Osteoblast (primary cell): Measurements from ENCODE around the gene FAM228B. TPM values are rescaled to one million over a fixed set of nuclear protein-coding genes. Genes with fewer than 3 reads are reported as not detected.
A peak's percentile ranks its signal among the peaks of the same experiment; 100 is the strongest.

Source experiments
- DNase-seq: peaks from one replicate; pipeline ENCODE4 v3.0.0; 2011; ENCODE audit warnings: low spot score, mixed read lengths; ENCODE audit not compliant: insufficient read length; ENCODE audit errors: missing footprints
- H2AFZ ChIP-seq: 2 replicates; pipeline ENCODE4 v1.6.0; 2011; ENCODE audit warnings: mild to moderate bottlenecking, low read length
- H3K27ac ChIP-seq: 2 replicates; pipeline ENCODE4 v1.5.1; 2011; ENCODE audit warnings: mild to moderate bottlenecking, low read depth, low read length, moderate library complexity
- H3K27me3 ChIP-seq: 2 replicates; pipeline ENCODE4 v1.6.0; 2012; ENCODE audit warnings: mild to moderate bottlenecking, control low read depth, inconsistent platforms, low read length, moderate library complexity; ENCODE audit not compliant: insufficient read depth
- H3K36me3 ChIP-seq: 2 replicates; pipeline ENCODE4 v1.5.1; 2011; ENCODE audit warnings: mild to moderate bottlenecking, low read length, control low read depth, moderate library complexity; ENCODE audit not compliant: insufficient read depth
- H3K4me1 ChIP-seq: 2 replicates; pipeline ENCODE4 v1.5.1; 2011; ENCODE audit warnings: mild to moderate bottlenecking, low read length, control low read depth, moderate library complexity; ENCODE audit not compliant: insufficient read depth
- H3K4me2 ChIP-seq: 2 replicates; pipeline ENCODE4 v1.6.0; 2011; ENCODE audit warnings: mild to moderate bottlenecking, low read length; ENCODE audit not compliant: insufficient read depth
- H3K4me3 ChIP-seq: fragments of 200-600 bp; sonication (generic); 3 replicates; pipeline ENCODE4 v1.5.1; 2012; ENCODE audit warnings: mild to moderate bottlenecking, low read length, inconsistent platforms; ENCODE audit not compliant: insufficient read depth
- H3K79me2 ChIP-seq: 2 replicates; pipeline ENCODE4 v1.6.0; 2012; ENCODE audit warnings: mild to moderate bottlenecking, low read length, control low read depth, inconsistent platforms; ENCODE audit not compliant: insufficient read depth
- H3K9me3 ChIP-seq: 2 replicates; pipeline ENCODE4 v1.5.1; 2011; ENCODE audit warnings: low read depth, low read length, control low read depth
- H4K20me1 ChIP-seq: 2 replicates; pipeline ENCODE4 v1.6.0; 2012; ENCODE audit warnings: mild to moderate bottlenecking, low read length, control low read depth; ENCODE audit not compliant: insufficient read depth
- total RNA-seq: library from RNA; depleted of rRNA; stranded (reverse); fragments of >200 nt; gene quantifications from 2 replicates; pipeline ENCODE4 v1.2.3, GENCODE V29; 2012
- TF ChIP-seq, protein P1 (sequence below): IDR thresholded peaks from 2 replicates; pipeline ENCODE4 v1.5.1; 2011; ENCODE audit warnings: mild to moderate bottlenecking, low read depth, low read length, moderate library complexity; ENCODE audit errors: extremely low read depth

The FAM228B gene
- total RNA-seq, 1 donor, result 11.6 TPM

GRCh38 chr2:24204505-24204904, 81.2 kb downstream of the FAM228B start:
- peaks cover 9% of the 10 kb centered on the region for H3K36me3 ChIP-seq
- no peaks in the 10 kb centered on the region for H4K20me1 ChIP-seq
- H3K79me2 ChIP-seq, result no peaks in the 10 kb centered on the region
- DNase-seq, result no peak
- no peaks in the 10 kb centered on the region for H3K9me3 ChIP-seq
- TF ChIP-seq, protein P1, sequence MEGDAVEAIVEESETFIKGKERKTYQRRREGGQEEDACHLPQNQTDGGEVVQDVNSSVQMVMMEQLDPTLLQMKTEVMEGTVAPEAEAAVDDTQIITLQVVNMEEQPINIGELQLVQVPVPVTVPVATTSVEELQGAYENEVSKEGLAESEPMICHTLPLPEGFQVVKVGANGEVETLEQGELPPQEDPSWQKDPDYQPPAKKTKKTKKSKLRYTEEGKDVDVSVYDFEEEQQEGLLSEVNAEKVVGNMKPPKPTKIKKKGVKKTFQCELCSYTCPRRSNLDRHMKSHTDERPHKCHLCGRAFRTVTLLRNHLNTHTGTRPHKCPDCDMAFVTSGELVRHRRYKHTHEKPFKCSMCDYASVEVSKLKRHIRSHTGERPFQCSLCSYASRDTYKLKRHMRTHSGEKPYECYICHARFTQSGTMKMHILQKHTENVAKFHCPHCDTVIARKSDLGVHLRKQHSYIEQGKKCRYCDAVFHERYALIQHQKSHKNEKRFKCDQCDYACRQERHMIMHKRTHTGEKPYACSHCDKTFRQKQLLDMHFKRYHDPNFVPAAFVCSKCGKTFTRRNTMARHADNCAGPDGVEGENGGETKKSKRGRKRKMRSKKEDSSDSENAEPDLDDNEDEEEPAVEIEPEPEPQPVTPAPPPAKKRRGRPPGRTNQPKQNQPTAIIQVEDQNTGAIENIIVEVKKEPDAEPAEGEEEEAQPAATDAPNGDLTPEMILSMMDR, result no peak
- H2AFZ ChIP-seq, result no peak overlapping the region
- H3K4me2 ChIP-seq, result no peak overlapping the region
- H3K27ac ChIP-seq, result no peak overlapping the region
- no peaks in the 10 kb centered on the region for H3K4me1 ChIP-seq
- no peaks in the 10 kb centered on the region for H3K27me3 ChIP-seq
- H3K4me3 ChIP-seq, result no peak overlapping the region

DNA sequence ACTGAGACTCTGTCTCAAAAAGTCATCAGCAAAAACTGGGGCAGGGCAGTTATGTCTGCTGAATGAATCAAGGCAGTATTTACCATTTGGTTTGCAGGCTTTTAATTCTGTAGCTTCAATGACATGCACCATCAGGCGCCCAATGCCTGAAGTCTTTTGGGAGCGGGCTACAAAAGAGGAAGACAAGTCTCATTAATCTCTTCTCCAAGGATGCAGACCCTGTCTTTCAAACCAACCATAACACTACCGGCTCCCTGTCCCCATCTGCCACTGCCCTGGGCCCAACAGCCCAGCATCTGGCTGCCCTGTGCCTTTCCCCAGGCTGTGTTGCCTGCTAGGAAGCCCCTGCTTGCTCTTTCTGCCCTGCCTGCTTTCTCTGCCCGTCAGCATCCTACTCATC, 81.9 kb downstream of the FAM228B start:
- Histone ChIP-seq H3K4me3 (no peak overlapping the region), H3K36me3 (peaks cover 13% of the 10 kb centered on the region), H2AFZ (no peak overlapping the region), H3K27me3 (no peaks in the 10 kb centered on the region), H3K27ac (no peak overlapping the region), H3K4me1 (no peaks in the 10 kb centered on the region), H4K20me1 (no peaks in the 10 kb centered on the region), H3K4me2 (no peak overlapping the region), H3K9me3 (no peaks in the 10 kb centered on the region), H3K79me2 (no peaks in the 10 kb centered on the region)
- no peak for DNase-seq
- TF ChIP-seq, protein P1, result no peak

DNA sequence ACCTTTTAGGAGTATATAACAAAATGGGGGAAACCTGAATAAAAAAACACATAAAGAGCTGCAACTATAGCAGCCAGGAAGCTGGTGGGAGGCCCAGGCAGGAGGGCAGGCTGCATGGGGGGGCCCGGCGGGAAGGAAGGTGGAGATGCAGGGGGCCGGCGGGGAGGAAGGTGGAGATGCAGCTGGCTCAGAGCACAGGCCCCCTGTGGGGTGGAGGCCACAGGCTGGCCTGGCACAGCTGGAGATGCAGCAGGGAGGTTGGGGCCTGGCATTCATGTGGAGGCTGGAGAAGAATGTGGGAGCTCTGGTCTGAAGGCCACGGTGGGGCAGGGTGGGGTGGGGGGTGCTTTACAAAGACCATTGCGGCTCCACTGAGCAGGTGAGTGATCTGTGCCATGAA, 83.0 kb downstream of the FAM228B start:
- TF ChIP-seq, protein P1, result no peak
- Histone ChIP-seq H3K9me3 (no peaks in the 10 kb centered on the region), H3K4me2 (no peak overlapping the region), H3K4me1 (no peaks in the 10 kb centered on the region), H3K27ac (no peak overlapping the region), H3K27me3 (no peaks in the 10 kb centered on the region), H3K36me3 (peaks cover 15% of the 10 kb centered on the region), H4K20me1 (no peaks in the 10 kb centered on the region), H2AFZ (no peak overlapping the region), H3K79me2 (no peaks in the 10 kb centered on the region), H3K4me3 (no peak overlapping the region)
- DNase-seq, result peak; percentile 17

DNA sequence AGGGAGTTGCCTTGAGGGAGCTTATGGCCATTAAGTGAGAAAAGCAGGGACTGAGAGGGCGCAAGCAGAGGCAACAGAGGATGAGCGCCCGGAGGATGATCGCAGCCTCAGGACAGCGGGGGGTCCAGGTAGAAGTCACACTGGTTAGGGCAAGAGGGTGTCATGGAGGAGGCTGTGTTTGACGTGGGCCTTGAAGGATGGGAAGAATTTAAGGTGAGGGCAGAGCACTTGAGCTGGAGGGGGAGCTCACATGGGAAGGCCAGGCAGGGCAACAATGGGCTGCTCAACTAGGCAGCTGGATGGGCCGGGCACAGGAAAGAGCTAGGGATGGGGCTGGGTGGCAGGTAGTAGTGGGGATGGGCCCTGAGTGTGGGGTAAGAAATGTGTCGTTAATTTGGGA, 83.4 kb downstream of the FAM228B start:
- H3K4me2 ChIP-seq, result no peak overlapping the region
- no peak overlapping the region for H3K27ac ChIP-seq
- peaks cover 20% of the 10 kb centered on the region for H3K36me3 ChIP-seq
- H2AFZ ChIP-seq, result no peak overlapping the region
- no peak overlapping the region for H3K4me3 ChIP-seq
- no peaks in the 10 kb centered on the region for H4K20me1 ChIP-seq
- H3K79me2 ChIP-seq, result no peaks in the 10 kb centered on the region
- no peak for DNase-seq
- H3K4me1 ChIP-seq, result no peaks in the 10 kb centered on the region
- TF ChIP-seq, protein P1, result no peak
- H3K9me3 ChIP-seq, result no peaks in the 10 kb centered on the region
- no peaks in the 10 kb centered on the region for H3K27me3 ChIP-seq
